Measurements from ENCODE around the gene SPATA13. TPM values are rescaled to one million over a fixed set of nuclear protein-coding genes. Genes with fewer than 3 reads are reported as not detected.
"Not testable (repeated sequence)": the region's sequence is repeated elsewhere in the genome, so short reads cannot be mapped to it uniquely, and the experiment has no call there.

Gene SPATA13
- total and polyA plus RNA-seq, 2 experiments from 2014 or later = 2.4 to 4.6 TPM

DNA sequence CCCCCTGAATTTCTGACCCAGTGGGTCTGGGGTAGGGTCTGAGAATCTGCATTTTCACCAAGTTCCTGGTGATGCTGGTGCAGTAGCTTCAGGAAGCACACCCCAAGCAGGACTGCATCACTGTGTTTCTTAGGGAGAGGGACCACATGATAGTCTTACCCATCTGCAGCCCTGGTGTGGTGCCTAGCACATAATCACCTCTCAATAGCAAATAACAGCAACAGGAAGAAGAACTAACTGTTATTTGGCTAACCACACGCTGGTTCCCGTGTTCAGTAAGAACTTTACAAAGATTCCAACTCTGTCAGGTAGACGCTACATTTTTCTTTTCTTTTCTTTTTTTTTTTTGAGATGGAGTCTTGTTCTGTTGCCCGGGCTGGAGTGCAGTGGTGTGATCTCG lies 41.9 kb upstream of the SPATA13 start:
- no peaks in the 10 kb centered on the region for H3F3A ChIP-seq (ENCODE audit: insufficient read depth)
- no peaks in the 10 kb centered on the region for H3K9me3 ChIP-seq (ENCODE audit: low read depth)
- H2AFZ ChIP-seq = no peak overlapping the region
- TF ChIP-seq EZH2 (IDR thresholded peaks at IDR 0.05; ENCODE audit: insufficient read depth, poor library complexity, severe bottlenecking) = no peak
- no peak for TF ChIP-seq EZH2phosphoT487 (IDR thresholded peaks at IDR 0.05; ENCODE audit: insufficient read depth, low read depth)
- no peaks in the 10 kb centered on the region for H3K4me1 ChIP-seq (ENCODE audit: insufficient read depth)
- DNase-seq = no peak
- no peaks in the 10 kb centered on the region for H4K20me1 ChIP-seq (ENCODE audit: insufficient read depth)
- no peaks in the 10 kb centered on the region for H3K36me3 ChIP-seq (ENCODE audit: low read depth)
- no peak overlapping the region for H3K9ac ChIP-seq
- no peak overlapping the region for H3K4me3 ChIP-seq
- in situ Hi-C loops (cut with MboI) = no loop called here
- H3K79me2 ChIP-seq (ENCODE audit: insufficient read depth) = no peaks in the 10 kb centered on the region
- no peaks in the 10 kb centered on the region for H3K27me3 ChIP-seq (replicated peaks; ENCODE audit: insufficient read depth)
- no peaks in the 10 kb centered on the region for H3K9me2 ChIP-seq (ENCODE audit: insufficient read depth)
- no peak overlapping the region for H3K27ac ChIP-seq
- 91% methylated on average over 5 of the region's 5 CpGs for WGBS, 2 experiments (ENCODE audit: low coverage in 1 of 2, low lambda C conversion rate in 2 of 2, missing lambda C conversion rate in 2 of 2)
- no peak overlapping the region for H3K4me2 ChIP-seq (ENCODE audit: unreplicated experiment)

DNA sequence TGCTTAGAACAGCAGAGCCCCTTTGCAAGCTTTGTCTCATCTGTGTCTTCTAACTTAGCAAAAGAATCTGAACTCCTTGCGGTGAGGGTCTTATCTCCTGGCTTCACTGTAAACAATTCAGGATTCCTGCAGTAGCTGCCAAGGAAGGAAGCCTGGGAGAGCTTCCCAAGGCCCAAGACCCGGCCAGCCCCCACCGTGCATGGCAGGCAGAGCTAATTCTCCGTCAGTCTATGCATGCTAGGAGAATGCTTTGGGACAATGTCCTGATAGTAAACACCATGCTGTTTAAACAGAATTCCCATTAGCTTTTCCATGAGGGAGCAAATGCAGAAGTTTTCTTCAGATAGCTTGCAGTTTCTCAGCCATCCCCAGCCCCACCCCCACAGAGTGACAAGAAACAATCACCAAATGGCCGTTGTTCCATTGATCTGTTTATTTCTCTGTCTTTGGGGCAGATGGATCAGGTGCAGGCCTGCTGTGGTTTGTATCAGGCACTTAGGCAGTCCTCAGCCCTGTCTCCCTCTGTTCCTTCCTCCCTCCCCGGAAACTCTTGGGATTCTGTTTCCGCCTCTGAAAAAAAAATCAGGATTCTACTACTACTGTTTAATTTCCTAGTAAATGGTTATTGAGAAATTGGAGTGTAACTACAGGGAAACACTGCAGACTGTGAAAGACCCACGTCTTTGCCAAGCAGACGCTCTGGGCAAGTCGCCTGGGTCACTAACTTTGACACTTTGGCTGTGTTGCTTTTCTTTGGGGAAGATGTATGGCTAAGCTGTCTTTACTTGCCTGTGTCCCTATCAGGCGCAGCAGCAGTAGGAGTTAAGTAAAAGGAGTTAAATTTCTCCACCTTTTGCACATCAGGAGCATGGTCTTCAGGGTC lies 40.7 kb upstream of the SPATA13 start:
- H3K9ac ChIP-seq = no peak overlapping the region
- H3K4me2 ChIP-seq (ENCODE audit: unreplicated experiment) = no peak overlapping the region
- no peaks in the 10 kb centered on the region for H3F3A ChIP-seq (ENCODE audit: insufficient read depth)
- no peak overlapping the region for H3K4me3 ChIP-seq
- TF ChIP-seq EZH2phosphoT487 (IDR thresholded peaks at IDR 0.05; ENCODE audit: insufficient read depth, low read depth) (no peak), EZH2 (IDR thresholded peaks at IDR 0.05; ENCODE audit: insufficient read depth, poor library complexity, severe bottlenecking) (no peak)
- H3K9me3 ChIP-seq (ENCODE audit: low read depth) = no peaks in the 10 kb centered on the region
- no peaks in the 10 kb centered on the region for H3K9me2 ChIP-seq (ENCODE audit: insufficient read depth)
- H2AFZ ChIP-seq = no peak overlapping the region
- WGBS, 2 experiments (ENCODE audit: low coverage in 1 of 2, low lambda C conversion rate in 2 of 2, missing lambda C conversion rate in 2 of 2) = 35 to 40% methylated on average over 11 of the region's 11 CpGs
- no peak overlapping the region for H3K27ac ChIP-seq
- in situ Hi-C loops (cut with MboI) = no loop called here
- H3K36me3 ChIP-seq (ENCODE audit: low read depth) = no peaks in the 10 kb centered on the region
- no peak for DNase-seq
- H3K4me1 ChIP-seq (ENCODE audit: insufficient read depth) = no peaks in the 10 kb centered on the region
- no peaks in the 10 kb centered on the region for H4K20me1 ChIP-seq (ENCODE audit: insufficient read depth)
- no peaks in the 10 kb centered on the region for H3K27me3 ChIP-seq (replicated peaks; ENCODE audit: insufficient read depth)
- H3K79me2 ChIP-seq (ENCODE audit: insufficient read depth) = no peaks in the 10 kb centered on the region

DNA sequence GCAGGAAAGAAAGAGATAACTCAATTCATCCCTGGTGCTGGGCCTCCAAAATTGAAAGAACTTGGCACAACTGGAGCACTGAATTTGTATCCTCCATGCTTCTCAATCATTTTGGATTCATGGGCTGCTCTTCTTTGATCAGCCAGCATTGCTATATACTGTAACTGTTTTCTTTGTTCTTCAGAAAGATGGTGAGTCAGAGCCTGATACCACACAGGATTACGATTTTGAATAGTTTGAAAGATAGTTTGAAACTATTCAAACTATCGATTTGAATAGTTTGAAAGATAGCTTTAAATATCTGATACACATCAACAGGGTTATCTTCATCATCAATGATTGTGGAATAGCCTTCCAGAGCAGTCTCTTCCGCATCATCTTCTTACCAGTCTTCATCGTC lies 38.5 kb upstream of the SPATA13 start:
- H3K27ac ChIP-seq; in situ Hi-C loops (cut with MboI); H3K36me3 ChIP-seq (ENCODE audit: low read depth); H3K9me3 ChIP-seq (ENCODE audit: low read depth); H3K4me3 ChIP-seq; H2AFZ ChIP-seq; DNase-seq; H3K9me2 ChIP-seq (ENCODE audit: insufficient read depth); H4K20me1 ChIP-seq (ENCODE audit: insufficient read depth); H3F3A ChIP-seq (ENCODE audit: insufficient read depth); H3K9ac ChIP-seq; H3K79me2 ChIP-seq (ENCODE audit: insufficient read depth); H3K4me2 ChIP-seq (ENCODE audit: unreplicated experiment); H3K27me3 ChIP-seq (replicated peaks; ENCODE audit: insufficient read depth); H3K4me1 ChIP-seq (ENCODE audit: insufficient read depth): not testable (repeated sequence)
- WGBS, 2 experiments (ENCODE audit: low coverage in 1 of 2, low lambda C conversion rate in 2 of 2, missing lambda C conversion rate in 2 of 2) = 87 to 89% methylated on average over 4 of the region's 4 CpGs

DNA sequence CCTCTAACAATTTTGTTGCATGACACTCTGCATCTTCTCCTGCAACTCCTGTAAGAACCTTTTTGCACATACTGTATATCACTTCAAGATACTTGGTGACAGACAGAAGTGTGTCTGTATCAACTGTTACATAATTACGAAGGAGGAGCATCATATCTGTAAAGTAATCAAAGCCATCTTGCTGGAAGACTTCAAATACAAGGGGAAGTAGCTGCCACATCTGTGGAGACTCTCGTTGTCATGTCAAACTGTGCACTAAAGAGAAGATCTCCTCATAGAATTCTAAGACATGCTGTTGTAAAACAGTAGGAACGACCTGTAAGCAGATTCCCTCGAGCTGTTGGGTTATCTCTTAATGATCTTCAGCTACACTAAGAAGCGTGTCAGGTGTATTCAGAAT lies 38.0 kb upstream of the SPATA13 start:
- H3K27ac ChIP-seq = no peak overlapping the region
- H3K36me3 ChIP-seq (ENCODE audit: low read depth) = no peaks in the 10 kb centered on the region
- H3K79me2 ChIP-seq (ENCODE audit: insufficient read depth) = no peaks in the 10 kb centered on the region
- DNase-seq = no peak
- no peaks in the 10 kb centered on the region for H3K27me3 ChIP-seq (replicated peaks; ENCODE audit: insufficient read depth)
- TF ChIP-seq EZH2phosphoT487 (IDR thresholded peaks at IDR 0.05; ENCODE audit: insufficient read depth, low read depth) = no peak
- TF ChIP-seq EZH2 (IDR thresholded peaks at IDR 0.05; ENCODE audit: insufficient read depth, poor library complexity, severe bottlenecking) = no peak
- H4K20me1 ChIP-seq (ENCODE audit: insufficient read depth) = no peaks in the 10 kb centered on the region
- no peaks in the 10 kb centered on the region for H3K4me1 ChIP-seq (ENCODE audit: insufficient read depth)
- H3K9me2 ChIP-seq (ENCODE audit: insufficient read depth) = no peaks in the 10 kb centered on the region
- in situ Hi-C loops (cut with MboI) = no loop called here
- H2AFZ ChIP-seq = no peak overlapping the region
- H3K4me3 ChIP-seq = no peak overlapping the region
- H3K4me2 ChIP-seq (ENCODE audit: unreplicated experiment) = no peak overlapping the region
- no peaks in the 10 kb centered on the region for H3K9me3 ChIP-seq (ENCODE audit: low read depth)
- no peak overlapping the region for H3K9ac ChIP-seq
- no peaks in the 10 kb centered on the region for H3F3A ChIP-seq (ENCODE audit: insufficient read depth)
- 39 to 44% methylated on average over 5 of the region's 5 CpGs for WGBS, 2 experiments (ENCODE audit: low coverage in 1 of 2, low lambda C conversion rate in 2 of 2, missing lambda C conversion rate in 2 of 2)

All from GM23248 (cell line).